Left lung (tissue), 10 donors: Measurements from ENCODE around the gene DNAAF8. TPM values are rescaled to one million over a fixed set of nuclear protein-coding genes. Genes with fewer than 3 reads are reported as not detected.

Source experiments
- ATAC-seq: fragments of 200-7000 bp; cut with Tn5 transposase; one replicate; pipeline ENCODE4 v1.9.1; 2020; ENCODE audit warnings: moderate library complexity
- DNase-seq, 4 donors: peaks; one replicate each; pipeline ENCODE4 v3.0.0-alpha.2; 2013 to 2020
- H3K27ac ChIP-seq, 2 donors: fragments of 200-600 bp; sonication (generic) in 1 of 2; one replicate each; pipeline versions ENCODE4 v1.5.0 to v1.8.0; 2020 to 2021
- H3K27me3 ChIP-seq, 2 donors: fragments of 200-600 bp; sonication (generic) in 1 of 2; one replicate each; pipeline versions ENCODE4 v1.5.0 to v1.8.0; 2020 to 2021
- H3K36me3 ChIP-seq, 2 donors: fragments of 200-600 bp; sonication (generic) in 1 of 2; one replicate each; pipeline versions ENCODE4 v1.5.0 to v1.8.0; 2020 to 2021
- H3K4me1 ChIP-seq, 2 donors: fragments of 200-600 bp; one replicate each; pipeline ENCODE4 v1.8.0; 2021
- H3K4me3 ChIP-seq, 2 donors: fragments of 200-600 bp; sonication (generic) in 1 of 2; one replicate each; pipeline versions ENCODE4 v1.5.0 to v1.8.0; 2020 to 2021; ENCODE audit warnings: mild to moderate bottlenecking in 1 of 2
- H3K9me3 ChIP-seq, 2 donors: fragments of 200-600 bp; sonication (generic) in 1 of 2; one replicate each; pipeline versions ENCODE4 v1.5.0 to v1.8.0; 2020 to 2021
- CTCF ChIP-seq, 2 donors: fragments of 200-600 bp; sonication (generic) in 1 of 2; IDR thresholded peaks; one replicate each; pipeline versions ENCODE4 v1.5.0 to v1.8.0; 2021; ENCODE audit warnings: antibody characterized with exemption in 2 of 2
- intact Hi-C, 2 donors: fragments of 100-400 bp; cut with DNase I; formaldehyde crosslinking; loops; one replicate each; pipeline versions ENCODE4 v1.11.2 to v1.14.2; 2022
- polyA plus RNA-seq, 6 donors: library from polyadenylated mRNA; unstranded; fragments of 120-200 nt; gene quantifications; one replicate each; pipeline ENCODE4 v1.2.1, GENCODE V29; 2013; ENCODE audit not compliant: insufficient read length in 6 of 6
- total RNA-seq, 2 donors: library from RNA; stranded (reverse); fragmentation: NEBNext Ultra II Directional; extraction: Animal tissue kit (Norgen Biotek cat#: 25700); gene quantifications; one replicate each; pipeline ENCODE4 v1.2.1, GENCODE V29; 2021
- donor health status: DM: no; HTN: yes; CAD: no.
- donor health status: DM: no; HTN: no; CAD: no.

The DNAAF8 gene
- total and polyA plus RNA-seq, 8 donors: 1.2 to 4.2 (median 2.9) TPM

- intact Hi-C loops: no loop called here
These were observed 35.2 kb upstream of the DNAAF8 start for GRCh38 chr16:4699046-4699556.

GRCh38 chr16:4700380-4700996, 33.8 kb upstream of the DNAAF8 start:
- intact Hi-C loops: no loop called here
- no peak for TF ChIP-seq CTCF (IDR thresholded peaks at IDR 0.05)
- no peaks in the 10 kb centered on the region for H3K9me3 ChIP-seq
- no peaks in the 10 kb centered on the region for H3K27me3 ChIP-seq
- peak in 1 of 4 donors; percentile 54 for DNase-seq
- H3K36me3 ChIP-seq: peaks cover 0 to 96% of the 10 kb centered on the region in 2 donors
- no peaks in the 10 kb centered on the region for H3K4me1 ChIP-seq
- no peak overlapping the region for H3K4me3 ChIP-seq
- no peak for ATAC-seq
- H3K27ac ChIP-seq: no peak overlapping the region

More at GRCh38 chr16:4699046-4699556, 35.2 kb upstream of the DNAAF8 start:
- no peaks in the 10 kb centered on the region for H3K27me3 ChIP-seq
- ATAC-seq (no peak), DNase-seq (peak in 1 of 4 donors; percentile 38)
- TF ChIP-seq CTCF (IDR thresholded peaks at IDR 0.05): no peak
- H3K27ac ChIP-seq: no peak overlapping the region
- peaks cover 5 to 10% of the 10 kb centered on the region in 2 donors for H3K4me1 ChIP-seq
- H3K4me3 ChIP-seq: no peak overlapping the region
- H3K36me3 ChIP-seq: peaks cover 0 to 92% of the 10 kb centered on the region in 2 donors
- no peaks in the 10 kb centered on the region for H3K9me3 ChIP-seq

GRCh38 chr16:4700997-4701743, 33.2 kb upstream of the DNAAF8 start:
- peak in 1 of 4 donors; percentile 64 for DNase-seq
- no peaks in the 10 kb centered on the region for H3K27me3 ChIP-seq
- H3K36me3 ChIP-seq: peaks cover 0 to 90% of the 10 kb centered on the region in 2 donors
- no peak overlapping the region for H3K4me3 ChIP-seq
- no peak for TF ChIP-seq CTCF (IDR thresholded peaks at IDR 0.05)
- no peaks in the 10 kb centered on the region for H3K9me3 ChIP-seq
- H3K27ac ChIP-seq: no peak overlapping the region
- intact Hi-C loops: no loop called here
- no peaks in the 10 kb centered on the region for H3K4me1 ChIP-seq
- ATAC-seq: no peak

- H3K27ac ChIP-seq: no peak overlapping the region
- peaks cover 0 to 87% of the 10 kb centered on the region in 2 donors for H3K36me3 ChIP-seq
- no peak overlapping the region for H3K4me3 ChIP-seq
- no peaks in the 10 kb centered on the region for H3K27me3 ChIP-seq
- ATAC-seq (no peak), DNase-seq (peak in 1 of 4 donors; percentile 51)
- intact Hi-C loops: no loop called here
- no peaks in the 10 kb centered on the region for H3K9me3 ChIP-seq
- no peak for TF ChIP-seq CTCF (IDR thresholded peaks at IDR 0.05)
- H3K4me1 ChIP-seq: no peaks in the 10 kb centered on the region
These were observed 32.4 kb upstream of the DNAAF8 start for GRCh38 chr16:4701791-4702465.

DNA sequence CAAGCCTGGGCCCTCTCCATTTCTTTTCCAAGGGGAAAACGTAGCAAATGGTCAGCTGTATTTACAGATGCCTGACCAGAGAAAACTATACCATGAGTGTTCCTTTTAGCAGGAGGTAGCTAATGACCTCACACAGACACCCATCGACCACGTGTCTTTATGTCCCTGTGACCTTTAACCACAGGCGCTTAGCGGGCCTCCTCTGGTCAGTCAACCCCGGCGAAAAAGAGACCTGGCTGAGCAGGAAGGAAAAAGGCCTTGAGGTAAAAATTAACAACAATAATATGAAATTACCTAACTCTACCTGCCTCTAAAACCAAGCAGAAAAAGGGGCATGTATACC, 31.9 kb upstream of the DNAAF8 start:
- H3K9me3 ChIP-seq: no peaks in the 10 kb centered on the region
- H3K4me1 ChIP-seq: no peaks in the 10 kb centered on the region
- no peak overlapping the region for H3K27ac ChIP-seq
- no peak overlapping the region for H3K4me3 ChIP-seq
- TF ChIP-seq CTCF (IDR thresholded peaks at IDR 0.05): no peak
- peaks cover 0 to 87% of the 10 kb centered on the region in 2 donors for H3K36me3 ChIP-seq
- intact Hi-C loops: no loop called here
- no peaks in the 10 kb centered on the region for H3K27me3 ChIP-seq
- ATAC-seq (no peak), DNase-seq (no peak)
